Measurements from ENCODE around the gene BCL2L2. TPM values are rescaled to one million over a fixed set of nuclear protein-coding genes. Genes with fewer than 3 reads are reported as not detected.

Gene BCL2L2
- total and polyA plus RNA-seq, 2 experiments from 2014 or later: 4.3 to 20.8 TPM

- Histone ChIP-seq H3K36me3 (replicated peaks; ENCODE audit: insufficient read depth, low read depth) (no peaks in the 10 kb centered on the region), H3K4me3 (peak within 1 kb of the TSS; percentile 69), H3K4me1 (ENCODE audit: insufficient read depth) (peaks cover 11% of the 10 kb centered on the region), H3K9me3 (ENCODE audit: low read depth) (no peaks in the 10 kb centered on the region), H3K9me2 (replicated peaks; ENCODE audit: insufficient read depth) (no peaks in the 10 kb centered on the region), H2AFZ (peak within 1 kb of the TSS; percentile 85), H3K4me2 (peak within 1 kb of the TSS; percentile 88), H3K79me2 (peaks cover 41% of the 10 kb centered on the region), H4K20me1 (ENCODE audit: insufficient read depth, poor library complexity, severe bottlenecking) (no peaks in the 10 kb centered on the region), H3K27ac (peak within 1 kb of the TSS; percentile 92), H3K27me3 (no peaks in the 10 kb centered on the region)
- TF ChIP-seq EZH2 (IDR thresholded peaks at IDR 0.05; ENCODE audit: borderline replicate concordance) (no peak), EZH2phosphoT487 (IDR thresholded peaks at IDR 0.05; ENCODE audit: low read depth, severe bottlenecking, unreplicated experiment) (no peak), CTCF (IDR thresholded peaks at IDR 0.05; ENCODE audit: poor library complexity) (no peak)
- DNase-seq (ENCODE audit: low spot score): peak; percentile 98
- whole genome bisulfite sequencing (ENCODE audit: low lambda C conversion rate, missing lambda C conversion rate): 2% methylated on average over 38 of the region's 53 CpGs
Measured at GRCh38 chr14:23286020-23286901, 20.4 kb upstream of the BCL2L2 start, which contains the start of gene HOMEZ. Gene HOMEZ (minus strand): TSS chr14:23286132. CDS start chr14:23285952, 180 bp downstream.

GRCh38 chr14:23286902-23287479 lies 19.6 kb upstream of the BCL2L2 start:
- Histone ChIP-seq H3K4me3 (peak overlapping the region; percentile 40), H4K20me1 (ENCODE audit: insufficient read depth, poor library complexity, severe bottlenecking) (no peaks in the 10 kb centered on the region), H3K36me3 (replicated peaks; ENCODE audit: insufficient read depth, low read depth) (no peaks in the 10 kb centered on the region), H3K79me2 (peaks cover 36% of the 10 kb centered on the region), H3K4me2 (peak overlapping the region; percentile 76), H3K4me1 (ENCODE audit: insufficient read depth) (peaks cover 11% of the 10 kb centered on the region), H3K9me2 (replicated peaks; ENCODE audit: insufficient read depth) (no peaks in the 10 kb centered on the region), H3K27ac (peak overlapping the region; percentile 92), H2AFZ (peak overlapping the region; percentile 66), H3K9me3 (ENCODE audit: low read depth) (no peaks in the 10 kb centered on the region), H3K27me3 (no peaks in the 10 kb centered on the region)
- no peak for TF ChIP-seq EZH2 (IDR thresholded peaks at IDR 0.05; ENCODE audit: borderline replicate concordance)
- no peak for DNase-seq (ENCODE audit: low spot score)
- 60% methylated on average over 6 of the region's 6 CpGs for WGBS (ENCODE audit: low lambda C conversion rate, missing lambda C conversion rate)

GRCh38 chr14:23294734-23295561 lies 11.7 kb upstream of the BCL2L2 start:
- TF ChIP-seq CTCF (IDR thresholded peaks at IDR 0.05; ENCODE audit: poor library complexity) (peak; percentile 82), EZH2 (IDR thresholded peaks at IDR 0.05; ENCODE audit: borderline replicate concordance) (no peak)
- Histone ChIP-seq H3K79me2 (peaks cover 4% of the 10 kb centered on the region), H3K27me3 (peaks cover 3% of the 10 kb centered on the region), H3K9me2 (replicated peaks; ENCODE audit: insufficient read depth) (no peaks in the 10 kb centered on the region), H3K4me1 (ENCODE audit: insufficient read depth) (peaks cover 10% of the 10 kb centered on the region), H3K4me2 (no peak overlapping the region), H2AFZ (no peak overlapping the region), H3K27ac (no peak overlapping the region), H3K4me3 (no peak overlapping the region), H4K20me1 (ENCODE audit: insufficient read depth, poor library complexity, severe bottlenecking) (no peaks in the 10 kb centered on the region), H3K9me3 (ENCODE audit: low read depth) (no peaks in the 10 kb centered on the region), H3K36me3 (replicated peaks; ENCODE audit: insufficient read depth, low read depth) (no peaks in the 10 kb centered on the region)
- WGBS (ENCODE audit: low lambda C conversion rate, missing lambda C conversion rate): 49% methylated on average over 24 of the region's 24 CpGs
- DNase-seq (ENCODE audit: low spot score): peak; percentile 76

Measured in hepatocyte (in vitro differentiated cells).